ENCODE measurements around the gene MAP6. TPM values are rescaled to one million over a fixed set of nuclear protein-coding genes. Genes with fewer than 3 reads are reported as not detected.

The MAP6 gene
- total RNA-seq, 4 donors from 2014 or later = 0.35 to 5.0 (median 0.75) TPM

DNA sequence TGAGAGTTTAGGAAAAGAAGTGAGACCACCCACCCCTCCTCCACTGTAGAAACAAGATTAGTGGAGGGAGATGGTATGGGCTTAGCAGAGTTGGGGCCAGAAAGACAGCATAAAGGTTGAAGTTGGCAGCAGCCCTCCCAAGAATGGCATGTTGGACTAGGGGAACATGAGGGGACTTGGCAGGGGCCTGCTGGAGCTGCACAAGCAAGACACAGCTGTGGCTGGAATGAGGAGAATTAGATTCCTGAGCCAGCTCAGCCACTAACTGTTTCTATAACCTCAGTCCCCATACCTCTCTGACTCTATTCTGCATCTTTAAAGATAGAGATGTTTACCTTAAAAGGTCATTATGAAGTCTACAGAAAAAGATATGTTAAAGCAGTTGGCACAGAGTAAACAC, 13.2 kb downstream of the MAP6 start:
- TF ChIP-seq, protein P1, sequence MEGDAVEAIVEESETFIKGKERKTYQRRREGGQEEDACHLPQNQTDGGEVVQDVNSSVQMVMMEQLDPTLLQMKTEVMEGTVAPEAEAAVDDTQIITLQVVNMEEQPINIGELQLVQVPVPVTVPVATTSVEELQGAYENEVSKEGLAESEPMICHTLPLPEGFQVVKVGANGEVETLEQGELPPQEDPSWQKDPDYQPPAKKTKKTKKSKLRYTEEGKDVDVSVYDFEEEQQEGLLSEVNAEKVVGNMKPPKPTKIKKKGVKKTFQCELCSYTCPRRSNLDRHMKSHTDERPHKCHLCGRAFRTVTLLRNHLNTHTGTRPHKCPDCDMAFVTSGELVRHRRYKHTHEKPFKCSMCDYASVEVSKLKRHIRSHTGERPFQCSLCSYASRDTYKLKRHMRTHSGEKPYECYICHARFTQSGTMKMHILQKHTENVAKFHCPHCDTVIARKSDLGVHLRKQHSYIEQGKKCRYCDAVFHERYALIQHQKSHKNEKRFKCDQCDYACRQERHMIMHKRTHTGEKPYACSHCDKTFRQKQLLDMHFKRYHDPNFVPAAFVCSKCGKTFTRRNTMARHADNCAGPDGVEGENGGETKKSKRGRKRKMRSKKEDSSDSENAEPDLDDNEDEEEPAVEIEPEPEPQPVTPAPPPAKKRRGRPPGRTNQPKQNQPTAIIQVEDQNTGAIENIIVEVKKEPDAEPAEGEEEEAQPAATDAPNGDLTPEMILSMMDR (IDR thresholded peaks at IDR 0.05) = no peak
- no peak for TF ChIP-seq POLR2A (IDR thresholded peaks at IDR 0.05)
- no peak for DNase-seq
- H3K27me3 ChIP-seq = no peaks in the 10 kb centered on the region
- no peak overlapping the region for H3K27ac ChIP-seq
- no peaks in the 10 kb centered on the region for H3K9me3 ChIP-seq
- no peaks in the 10 kb centered on the region for H3K4me1 ChIP-seq
- no peaks in the 10 kb centered on the region for H3K36me3 ChIP-seq
- H3K4me3 ChIP-seq = no peak overlapping the region

DNA sequence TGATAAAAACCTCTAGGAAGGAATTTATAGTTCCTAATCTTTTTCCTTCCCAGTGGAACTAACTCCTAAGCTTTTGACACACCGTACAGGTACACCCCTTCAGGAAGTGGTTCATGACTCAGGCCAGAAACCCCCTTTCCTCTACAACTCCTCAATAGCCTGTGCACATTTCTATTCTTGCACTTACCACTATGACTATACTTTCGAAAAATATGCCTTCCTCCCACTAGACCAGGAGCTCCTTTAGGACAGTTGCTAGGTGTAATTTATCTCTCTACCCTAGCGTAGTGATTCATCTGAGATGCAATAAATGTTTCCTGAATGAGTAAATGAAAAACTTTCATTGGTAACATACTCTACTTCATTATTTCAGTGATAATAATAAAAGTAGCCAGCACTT, 14.5 kb downstream of the MAP6 start:
- no peak for DNase-seq
- Histone ChIP-seq H3K4me1 (no peaks in the 10 kb centered on the region), H3K9me3 (no peaks in the 10 kb centered on the region), H3K27me3 (no peaks in the 10 kb centered on the region), H3K36me3 (no peaks in the 10 kb centered on the region), H3K4me3 (no peak overlapping the region), H3K27ac (no peak overlapping the region)
- TF ChIP-seq POLR2A (IDR thresholded peaks at IDR 0.05) = no peak
- TF ChIP-seq, protein P1 (IDR thresholded peaks at IDR 0.05) = no peak

DNA sequence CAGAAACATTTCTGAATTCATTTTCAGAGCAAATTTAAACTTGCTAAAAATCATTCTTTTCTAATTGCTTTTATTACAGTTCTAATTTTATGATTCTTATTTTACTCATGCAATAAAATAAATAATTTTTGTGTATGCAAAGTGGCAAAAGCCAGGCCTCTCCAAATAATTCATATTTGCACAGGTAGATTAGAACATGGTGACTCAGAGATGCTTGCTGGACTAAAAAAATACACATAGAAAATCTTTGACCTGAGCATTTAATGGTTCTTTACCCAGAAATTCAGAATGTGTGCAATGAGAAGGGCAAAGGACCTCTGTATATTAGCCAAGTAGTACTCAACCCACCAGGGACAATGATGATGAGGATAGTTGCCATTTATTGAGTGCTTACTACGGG, 15.3 kb downstream of the MAP6 start:
- H3K27ac ChIP-seq = no peak overlapping the region

DNA sequence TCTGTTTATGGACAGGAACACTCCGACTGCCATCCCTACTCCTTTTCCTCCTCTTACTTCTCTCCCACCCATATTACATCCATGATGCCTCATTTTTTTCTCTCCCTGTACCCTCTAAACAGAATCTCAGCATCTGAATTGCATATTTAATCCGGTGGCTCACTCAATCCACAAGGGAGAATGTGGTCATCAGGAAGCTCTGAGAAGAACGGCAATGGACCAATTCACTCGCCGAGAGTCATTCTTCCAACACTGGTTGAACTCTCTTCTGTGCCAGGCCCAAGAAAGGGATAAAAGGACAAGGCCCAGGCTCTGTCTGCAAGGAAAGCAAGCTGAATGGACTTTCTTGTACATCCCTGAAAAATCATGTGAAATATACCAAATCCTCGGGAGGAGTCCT, 15.9 kb downstream of the MAP6 start:
- Histone ChIP-seq H3K27ac (no peak overlapping the region), H3K27me3 (no peaks in the 10 kb centered on the region), H3K36me3 (no peaks in the 10 kb centered on the region), H3K4me3 (no peak overlapping the region), H3K9me3 (no peaks in the 10 kb centered on the region), H3K4me1 (no peaks in the 10 kb centered on the region)
- DNase-seq = no peak
- no peak for TF ChIP-seq POLR2A (IDR thresholded peaks at IDR 0.05)
- TF ChIP-seq, protein P1 (IDR thresholded peaks at IDR 0.05) = no peak

More for the DNA sequence above, 15.3 kb downstream of the MAP6 start:
- H3K9me3 ChIP-seq = no peaks in the 10 kb centered on the region
- DNase-seq = no peak
- no peaks in the 10 kb centered on the region for H3K36me3 ChIP-seq
- no peaks in the 10 kb centered on the region for H3K4me1 ChIP-seq
- TF ChIP-seq, protein P1 (IDR thresholded peaks at IDR 0.05) = no peak
- TF ChIP-seq POLR2A (IDR thresholded peaks at IDR 0.05) = no peak
- no peaks in the 10 kb centered on the region for H3K27me3 ChIP-seq
- H3K4me3 ChIP-seq = no peak overlapping the region

DNA sequence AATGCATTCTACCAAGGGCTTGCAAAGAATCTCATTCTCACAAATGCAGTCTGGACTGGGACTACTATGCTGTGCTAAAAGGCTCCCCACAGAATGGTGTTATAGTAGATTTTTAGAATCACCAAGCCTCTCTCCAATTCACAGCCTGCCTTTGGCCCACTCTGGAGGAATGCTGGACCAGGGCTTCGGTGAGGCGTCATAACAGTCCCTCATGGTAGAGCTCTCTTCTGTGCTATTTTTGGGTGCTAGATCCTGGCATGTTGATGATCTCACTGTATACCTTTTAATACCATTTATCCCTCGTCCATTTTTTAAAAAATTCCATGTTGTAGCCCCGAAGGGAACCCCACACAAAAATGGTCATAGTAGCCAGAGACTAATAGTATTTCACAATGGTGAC, 17.6 kb downstream of the MAP6 start:
- H3K4me3 ChIP-seq = no peak overlapping the region
- H3K9me3 ChIP-seq = no peaks in the 10 kb centered on the region
- no peak overlapping the region for H3K27ac ChIP-seq
- H3K27me3 ChIP-seq = no peaks in the 10 kb centered on the region
- H3K36me3 ChIP-seq = no peaks in the 10 kb centered on the region
- H3K4me1 ChIP-seq = no peaks in the 10 kb centered on the region
- DNase-seq = no peak
- TF ChIP-seq, protein P1 (IDR thresholded peaks at IDR 0.05) = no peak
- TF ChIP-seq POLR2A (IDR thresholded peaks at IDR 0.05) = no peak

DNA sequence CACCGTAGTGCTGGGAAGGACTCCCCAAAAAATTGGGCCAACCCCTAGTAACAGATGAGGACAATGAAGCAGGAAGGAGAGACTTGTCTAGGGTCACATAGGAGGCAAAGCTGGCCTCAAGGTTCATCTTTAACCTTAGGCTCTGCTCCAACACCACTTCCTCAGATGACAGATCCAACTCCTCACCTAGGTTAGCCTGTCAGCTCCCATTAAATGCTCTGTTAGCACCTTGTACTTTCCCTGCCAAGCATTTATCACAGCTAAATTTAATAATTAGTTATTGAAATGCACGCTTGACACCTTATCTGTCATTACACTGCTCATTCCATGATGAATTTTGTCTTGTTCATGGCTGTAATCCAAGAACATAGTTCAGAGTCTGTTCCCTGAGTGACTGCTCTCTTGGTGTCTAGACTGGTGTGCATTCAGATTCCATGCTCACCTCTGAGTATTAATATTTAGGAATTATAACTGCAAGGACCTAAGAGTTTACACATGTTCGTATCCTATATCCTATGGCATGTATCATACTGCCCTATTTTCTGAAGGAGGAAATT, 18.6 kb downstream of the MAP6 start:
- no peak for DNase-seq
- Histone ChIP-seq H3K4me3 (no peak overlapping the region), H3K27ac (no peak overlapping the region), H3K27me3 (no peaks in the 10 kb centered on the region), H3K9me3 (no peaks in the 10 kb centered on the region), H3K36me3 (no peaks in the 10 kb centered on the region), H3K4me1 (no peaks in the 10 kb centered on the region)
- TF ChIP-seq, protein P1 (IDR thresholded peaks at IDR 0.05) = no peak
- no peak for TF ChIP-seq POLR2A (IDR thresholded peaks at IDR 0.05)

Data from Peyer's patch (tissue), 4 donors.